Osteocyte (in vitro differentiated cells): ENCODE measurements around the gene B3GAT2. TPM values are rescaled to one million over a fixed set of nuclear protein-coding genes. Genes with fewer than 3 reads are reported as not detected.

ENCODE experiments used
- DNase-seq: peaks from one replicate; pipeline ENCODE4 v3.0.0; 2021; ENCODE audit warnings: mixed read lengths; ENCODE audit not compliant: unreplicated experiment; ENCODE audit errors: extremely low spot score
- H3K27ac Mint-ChIP-seq: one replicate; pipeline ENCODE4 v1.8.0; 2021; ENCODE audit warnings: mild to moderate bottlenecking, mixed read lengths; ENCODE audit not compliant: unreplicated experiment
- H3K27me3 Mint-ChIP-seq: one replicate; pipeline ENCODE4 v1.8.0; 2021; ENCODE audit warnings: mixed read lengths; ENCODE audit not compliant: unreplicated experiment
- H3K36me3 Mint-ChIP-seq: one replicate; pipeline ENCODE4 v1.8.0; 2021; ENCODE audit warnings: mixed read lengths; ENCODE audit not compliant: unreplicated experiment
- H3K4me1 Mint-ChIP-seq: one replicate; pipeline ENCODE4 v1.8.0; 2021; ENCODE audit warnings: mixed read lengths; ENCODE audit not compliant: unreplicated experiment
- H3K4me3 Mint-ChIP-seq: one replicate; pipeline ENCODE4 v1.8.0; 2021; ENCODE audit warnings: mild to moderate bottlenecking, moderate library complexity, mixed read lengths; ENCODE audit not compliant: unreplicated experiment
- H3K9me3 Mint-ChIP-seq: one replicate; pipeline ENCODE4 v1.8.0; 2021; ENCODE audit warnings: mixed read lengths; ENCODE audit not compliant: unreplicated experiment
- total RNA-seq: library from RNA; stranded (reverse); gene quantifications from 2 replicates; pipeline ENCODE4 v1.2.1, GENCODE V29; 2021
- TF ChIP-seq, protein P1 (sequence below): fragments of 200-600 bp; sonication (generic); IDR thresholded peaks from 2 replicates; pipeline ENCODE4 v1.5.0; 2021; ENCODE audit warnings: antibody characterized with exemption, mild to moderate bottlenecking, moderate library complexity

The B3GAT2 gene
- total RNA-seq, 1 donor from 2014 or later = not detected

DNA sequence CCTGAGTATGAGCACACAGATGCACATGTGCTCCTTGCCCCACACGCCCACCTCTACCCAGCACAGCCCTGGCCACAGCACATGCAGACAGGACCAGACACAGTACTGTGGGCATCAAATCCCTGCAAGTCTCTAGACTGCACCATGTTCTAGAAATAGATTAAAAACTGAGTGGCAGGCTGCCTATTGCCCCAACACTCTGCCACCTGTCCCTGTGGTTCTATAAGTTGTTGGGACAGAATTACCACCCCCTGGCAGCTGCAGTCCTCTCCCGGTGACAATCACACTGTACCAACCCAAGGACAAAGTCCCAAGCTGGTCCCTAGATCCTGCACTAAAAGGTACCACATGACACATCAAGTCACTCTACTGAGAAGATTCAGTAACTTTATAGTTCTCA is 70.2 kb downstream of the B3GAT2 start:
- Mint-ChIP-seq H3K4me1 (no peaks in the 10 kb centered on the region), H3K36me3 (no peaks in the 10 kb centered on the region), H3K27me3 (peaks cover 24% of the 10 kb centered on the region), H3K9me3 (no peaks in the 10 kb centered on the region), H3K4me3 (no peak overlapping the region), H3K27ac (no peak overlapping the region)
- no peak for DNase-seq
- TF ChIP-seq, protein P1, sequence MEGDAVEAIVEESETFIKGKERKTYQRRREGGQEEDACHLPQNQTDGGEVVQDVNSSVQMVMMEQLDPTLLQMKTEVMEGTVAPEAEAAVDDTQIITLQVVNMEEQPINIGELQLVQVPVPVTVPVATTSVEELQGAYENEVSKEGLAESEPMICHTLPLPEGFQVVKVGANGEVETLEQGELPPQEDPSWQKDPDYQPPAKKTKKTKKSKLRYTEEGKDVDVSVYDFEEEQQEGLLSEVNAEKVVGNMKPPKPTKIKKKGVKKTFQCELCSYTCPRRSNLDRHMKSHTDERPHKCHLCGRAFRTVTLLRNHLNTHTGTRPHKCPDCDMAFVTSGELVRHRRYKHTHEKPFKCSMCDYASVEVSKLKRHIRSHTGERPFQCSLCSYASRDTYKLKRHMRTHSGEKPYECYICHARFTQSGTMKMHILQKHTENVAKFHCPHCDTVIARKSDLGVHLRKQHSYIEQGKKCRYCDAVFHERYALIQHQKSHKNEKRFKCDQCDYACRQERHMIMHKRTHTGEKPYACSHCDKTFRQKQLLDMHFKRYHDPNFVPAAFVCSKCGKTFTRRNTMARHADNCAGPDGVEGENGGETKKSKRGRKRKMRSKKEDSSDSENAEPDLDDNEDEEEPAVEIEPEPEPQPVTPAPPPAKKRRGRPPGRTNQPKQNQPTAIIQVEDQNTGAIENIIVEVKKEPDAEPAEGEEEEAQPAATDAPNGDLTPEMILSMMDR = no peak

DNA sequence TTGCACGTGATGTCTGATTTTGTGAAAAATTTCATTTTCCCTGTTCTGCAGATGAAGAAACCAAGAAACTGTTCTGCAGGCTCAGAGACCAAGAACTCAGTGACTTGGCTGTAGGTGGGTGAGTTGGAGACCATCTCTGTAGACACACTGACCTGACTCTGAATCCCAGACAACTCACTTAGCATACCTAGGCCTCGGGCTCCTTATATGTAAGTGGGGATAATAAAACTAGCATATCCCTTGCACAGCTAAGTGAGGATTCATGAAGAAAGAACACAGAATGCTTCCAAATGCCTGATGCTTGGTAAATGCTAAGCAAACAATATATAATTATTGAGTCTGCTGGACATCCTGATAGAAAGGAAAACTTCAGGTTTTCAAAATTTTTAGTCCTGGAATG is 70.8 kb downstream of the B3GAT2 start:
- TF ChIP-seq, protein P1 = no peak
- Mint-ChIP-seq H3K27ac (no peak overlapping the region), H3K9me3 (no peaks in the 10 kb centered on the region)

DNA sequence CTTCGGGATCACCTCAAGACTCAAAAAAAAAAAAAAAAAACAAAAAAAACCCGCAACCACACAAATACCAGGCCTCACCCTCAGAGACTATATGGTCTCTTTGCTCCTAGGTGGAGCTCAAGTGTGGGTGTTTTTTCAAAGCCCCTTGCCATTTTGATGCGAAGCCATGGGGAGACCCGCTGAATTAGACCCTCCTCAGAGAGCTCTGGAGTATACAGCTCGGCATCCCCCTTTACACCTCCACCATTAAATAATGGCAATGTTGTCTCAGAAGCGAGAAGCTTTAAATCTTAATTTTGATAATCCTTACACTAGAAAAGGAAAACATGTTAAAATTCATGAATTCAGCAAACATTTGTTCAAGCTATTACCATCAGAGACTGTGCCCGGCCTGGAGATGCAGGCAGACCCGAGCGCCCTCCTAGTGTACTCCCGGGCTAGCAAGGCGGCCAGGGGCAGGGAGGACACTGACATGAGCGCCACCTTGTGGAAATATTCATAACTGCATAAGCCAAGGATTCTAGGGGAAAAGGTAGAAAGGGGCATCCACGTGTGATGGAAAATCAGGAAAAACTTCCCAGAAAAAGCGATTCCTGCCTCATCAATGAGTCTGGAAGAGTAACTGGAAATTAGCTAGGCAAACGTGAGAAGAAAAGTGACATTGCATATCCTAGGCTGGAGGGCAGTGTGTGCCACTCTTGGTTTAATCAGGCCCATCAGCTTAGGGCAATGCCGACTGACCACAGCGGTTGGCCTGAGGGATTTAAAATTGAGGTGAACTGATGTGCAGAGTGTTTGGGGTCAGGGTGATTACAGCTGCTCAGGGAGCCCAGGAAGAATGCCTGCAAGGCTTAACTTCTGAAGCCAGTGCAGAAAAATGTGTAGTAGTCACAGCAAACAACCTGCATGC is 72.5 kb downstream of the B3GAT2 start:
- TF ChIP-seq, protein P1 = peak; percentile 92
- DNase-seq = no peak
- peaks cover 32% of the 10 kb centered on the region for H3K27me3 Mint-ChIP-seq
- H3K36me3 Mint-ChIP-seq = no peaks in the 10 kb centered on the region
- H3K4me1 Mint-ChIP-seq = no peaks in the 10 kb centered on the region
- no peaks in the 10 kb centered on the region for H3K9me3 Mint-ChIP-seq
- H3K27ac Mint-ChIP-seq = no peak overlapping the region
- no peak overlapping the region for H3K4me3 Mint-ChIP-seq

More for the DNA sequence above, 70.8 kb downstream of the B3GAT2 start:
- Mint-ChIP-seq H3K4me1 (no peaks in the 10 kb centered on the region), H3K4me3 (no peak overlapping the region), H3K36me3 (no peaks in the 10 kb centered on the region), H3K27me3 (peaks cover 27% of the 10 kb centered on the region)
- DNase-seq = no peak

DNA sequence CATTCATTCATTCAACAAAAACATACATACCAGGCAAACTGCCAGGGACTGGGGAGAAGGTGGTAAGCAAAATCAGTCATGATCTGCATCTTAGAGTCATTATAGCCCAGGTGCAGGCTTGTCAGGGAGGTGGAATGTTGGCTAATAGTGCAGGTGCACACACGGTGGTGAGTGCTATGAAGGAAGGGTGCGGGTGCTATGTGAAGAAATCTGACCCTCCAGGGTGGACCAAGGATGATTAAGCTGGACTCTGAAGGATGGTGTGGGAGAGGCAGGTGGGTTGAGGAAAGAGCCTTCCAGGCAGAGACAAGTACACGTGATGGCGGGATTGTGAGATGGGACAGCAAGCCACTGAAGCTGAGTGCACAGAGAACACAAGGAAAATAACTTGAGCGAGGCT is 77.4 kb downstream of the B3GAT2 start:
- Mint-ChIP-seq H3K27me3 (peaks cover 38% of the 10 kb centered on the region), H3K9me3 (no peaks in the 10 kb centered on the region), H3K4me3 (no peak overlapping the region), H3K27ac (no peak overlapping the region), H3K36me3 (no peaks in the 10 kb centered on the region), H3K4me1 (no peaks in the 10 kb centered on the region)
- no peak for DNase-seq
- TF ChIP-seq, protein P1 = no peak

DNA sequence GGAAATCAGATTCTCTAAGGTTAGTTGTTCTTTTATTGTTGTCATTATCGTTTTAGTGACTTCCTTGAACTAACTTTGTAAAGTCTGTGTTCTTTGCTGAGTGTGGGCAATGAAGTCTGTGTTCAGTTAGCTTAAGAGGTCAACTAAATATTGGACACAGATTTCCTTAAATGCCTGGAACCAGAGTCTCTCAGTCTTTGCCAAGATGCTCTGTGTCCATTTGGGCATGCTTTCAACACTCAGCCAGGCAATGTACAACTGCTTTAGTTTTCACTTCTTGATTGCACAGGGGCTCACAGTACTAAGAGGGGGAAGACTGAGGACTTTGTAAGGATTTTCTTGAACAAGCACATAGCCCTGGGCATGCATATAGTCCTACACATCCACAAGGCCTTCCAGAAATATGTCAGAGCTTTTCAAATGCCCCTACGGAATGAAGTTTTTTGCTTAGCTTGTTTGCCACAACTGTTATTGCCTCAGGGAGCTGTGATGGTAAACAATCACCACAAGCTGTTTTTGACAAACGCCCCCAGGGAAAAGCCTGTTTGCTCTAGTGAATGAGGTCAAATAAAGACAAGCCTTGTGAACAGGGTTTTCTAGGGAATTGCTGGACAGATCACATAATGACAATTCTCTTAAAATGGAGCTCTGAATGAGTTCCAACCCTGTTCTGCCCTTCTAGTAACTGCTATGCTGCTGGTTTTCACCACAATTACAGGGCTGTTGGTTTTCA is 82.5 kb downstream of the B3GAT2 start:
- peaks cover 6% of the 10 kb centered on the region for H3K36me3 Mint-ChIP-seq
- H3K27ac Mint-ChIP-seq = no peak overlapping the region
- DNase-seq = no peak
- no peak overlapping the region for H3K4me3 Mint-ChIP-seq
- H3K9me3 Mint-ChIP-seq = peaks cover 26% of the 10 kb centered on the region
- peaks cover 16% of the 10 kb centered on the region for H3K27me3 Mint-ChIP-seq
- H3K4me1 Mint-ChIP-seq = no peaks in the 10 kb centered on the region
- TF ChIP-seq, protein P1 = no peak
